Measurements from ENCODE around the gene ZNF23. TPM values are rescaled to one million over a fixed set of nuclear protein-coding genes. Genes with fewer than 3 reads are reported as not detected.

ZNF23 gene
- total RNA-seq, 1 experiment from 2014 or later: 11.1 TPM

DNA sequence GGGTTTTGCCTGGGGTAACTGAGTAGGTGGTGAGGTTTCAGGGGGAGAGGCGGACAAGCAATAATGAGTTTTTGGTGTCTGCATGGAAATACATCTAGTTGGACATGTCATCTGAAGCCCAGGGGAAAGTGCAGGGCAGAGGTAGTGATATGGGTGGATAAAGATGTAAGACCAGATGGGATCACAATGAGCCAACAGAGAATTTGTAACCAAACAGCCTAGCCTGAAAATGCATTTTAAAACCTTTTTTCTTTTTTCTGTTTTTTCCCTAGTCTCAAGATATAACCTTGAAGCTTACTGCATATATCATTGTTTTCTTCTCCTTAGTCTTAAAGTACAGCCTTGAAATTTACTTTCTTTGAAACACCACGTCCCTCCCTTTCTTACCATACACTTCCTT is 30.7 kb upstream of the ZNF23 start:
- no peak overlapping the region for H3K27ac ChIP-seq (ENCODE audit: low read depth, low read length)
- H3K9ac ChIP-seq (ENCODE audit: low read length): no peak overlapping the region
- no peaks in the 10 kb centered on the region for H3K79me2 ChIP-seq (ENCODE audit: insufficient read depth, low read length)
- CTCF ChIA-PET: no interaction called here
- no peaks in the 10 kb centered on the region for H3K9me2 ChIP-seq (ENCODE audit: insufficient read depth)
- H3K36me3 ChIP-seq (ENCODE audit: control insufficient read depth in 1 of 2, insufficient read depth in 2 of 2, low read length in 2 of 2): no peaks in the 10 kb centered on the region
- 0 out of 2 replicates have a peak, but pooled peaks cover 3% of the 10 kb centered on the region for H4K20me1 ChIP-seq (ENCODE audit: insufficient read depth)
- DNase-seq (ENCODE audit: low read depth, low spot score) (no peak), ATAC-seq (no peak)
- H3K9me3 ChIP-seq (ENCODE audit: control insufficient read depth in 1 of 2, insufficient read depth in 1 of 2, low read depth in 1 of 2, low read length in 2 of 2): no peaks in the 10 kb centered on the region
- no peak overlapping the region for H3K4me3 ChIP-seq (replicated peaks in 1 of 2; ENCODE audit: low read depth in 1 of 2, low read length in 2 of 2)
- TF ChIP-seq RAD21 (IDR thresholded peaks at IDR 0.05; ENCODE audit: low read depth): no peak
- TF ChIP-seq POLR2AphosphoS5 (IDR thresholded peaks at IDR 0.05; ENCODE audit: low read depth, low read length): no peak
- TF ChIP-seq TCF7L2 (IDR thresholded peaks at IDR 0.05; ENCODE audit: borderline replicate concordance, extremely low read depth, insufficient read depth, insufficient read length): no peak
- no peak for TF ChIP-seq YY1 (IDR thresholded peaks at IDR 0.05; ENCODE audit: extremely low read depth, insufficient replicate concordance, low read depth, low read length)
- TF ChIP-seq CTCF (IDR thresholded peaks at IDR 0.05 in 2 of 3, conservative IDR thresholded peaks at IDR 0.05 in 1 of 3; ENCODE audit: borderline replicate concordance in 1 of 3, insufficient read depth in 1 of 3, low read depth in 2 of 3, low read length in 2 of 3): no peak
- TF ChIP-seq, protein P1, sequence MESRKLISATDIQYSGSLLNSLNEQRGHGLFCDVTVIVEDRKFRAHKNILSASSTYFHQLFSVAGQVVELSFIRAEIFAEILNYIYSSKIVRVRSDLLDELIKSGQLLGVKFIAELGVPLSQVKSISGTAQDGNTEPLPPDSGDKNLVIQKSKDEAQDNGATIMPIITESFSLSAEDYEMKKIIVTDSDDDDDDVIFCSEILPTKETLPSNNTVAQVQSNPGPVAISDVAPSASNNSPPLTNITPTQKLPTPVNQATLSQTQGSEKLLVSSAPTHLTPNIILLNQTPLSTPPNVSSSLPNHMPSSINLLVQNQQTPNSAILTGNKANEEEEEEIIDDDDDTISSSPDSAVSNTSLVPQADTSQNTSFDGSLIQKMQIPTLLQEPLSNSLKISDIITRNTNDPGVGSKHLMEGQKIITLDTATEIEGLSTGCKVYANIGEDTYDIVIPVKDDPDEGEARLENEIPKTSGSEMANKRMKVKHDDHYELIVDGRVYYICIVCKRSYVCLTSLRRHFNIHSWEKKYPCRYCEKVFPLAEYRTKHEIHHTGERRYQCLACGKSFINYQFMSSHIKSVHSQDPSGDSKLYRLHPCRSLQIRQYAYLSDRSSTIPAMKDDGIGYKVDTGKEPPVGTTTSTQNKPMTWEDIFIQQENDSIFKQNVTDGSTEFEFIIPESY (IDR thresholded peaks at IDR 0.05; ENCODE audit: extremely low read depth, insufficient replicate concordance, low read length): no peak
- TF ChIP-seq ZFX (IDR thresholded peaks at IDR 0.05): no peak
- TF ChIP-seq CBX3 (IDR thresholded peaks at IDR 0.05; ENCODE audit: low read depth): no peak
- no peak for TF ChIP-seq POLR2A (IDR thresholded peaks at IDR 0.05; ENCODE audit: borderline replicate concordance, extremely low read depth, insufficient read depth, insufficient read length)
- no peak for TF ChIP-seq CEBPB (IDR thresholded peaks at IDR 0.05; ENCODE audit: low read depth)
- TF ChIP-seq JUND (IDR thresholded peaks at IDR 0.05): no peak
- TF ChIP-seq ATF3 (IDR thresholded peaks at IDR 0.05): no peak
- no peak for TF ChIP-seq ELF1 (IDR thresholded peaks at IDR 0.05; ENCODE audit: borderline replicate concordance, low read depth)
- no peak for TF ChIP-seq MAX (IDR thresholded peaks at IDR 0.05)
- TF ChIP-seq SIN3A (IDR thresholded peaks at IDR 0.05; ENCODE audit: low read depth): no peak
- no peak for TF ChIP-seq REST (IDR thresholded peaks at IDR 0.05; ENCODE audit: low read depth)
- no peak overlapping the region for H3K4me2 ChIP-seq (ENCODE audit: low read length)
- H3K4me1 ChIP-seq (ENCODE audit: control insufficient read depth in 1 of 2, insufficient read depth in 2 of 2, low read length in 2 of 2): no peaks in the 10 kb centered on the region
- BruUV-seq (replicated peaks): no TSS peak
- RAD21 ChIA-PET (ENCODE audit: low non-redundant PET in 1 of 2, low total read pairs in 2 of 2, uncharacterized antibody in 2 of 2, unreplicated experiment in 2 of 2): no interaction called here
- POLR2A ChIA-PET: no interaction called here
- no peaks in the 10 kb centered on the region for H3K27me3 ChIP-seq (ENCODE audit: insufficient read depth, low read length)
- intact Hi-C loops (cut with micrococcal nuclease): loop anchor here (5.0 kb wide), 1 partner anchor 40 kb away; no protein-coding TSS in a partner anchor
- no peak overlapping the region for H2AFZ ChIP-seq (ENCODE audit: low read depth, low read length, poor library complexity, severe bottlenecking)

All from HCT116 (cell line).